Measurements from ENCODE around the gene TOE1.
"Not testable (repeated sequence)": the region's sequence is repeated elsewhere in the genome, so short reads cannot be mapped to it uniquely, and the experiment has no call there.

Gene TOE1

DNA sequence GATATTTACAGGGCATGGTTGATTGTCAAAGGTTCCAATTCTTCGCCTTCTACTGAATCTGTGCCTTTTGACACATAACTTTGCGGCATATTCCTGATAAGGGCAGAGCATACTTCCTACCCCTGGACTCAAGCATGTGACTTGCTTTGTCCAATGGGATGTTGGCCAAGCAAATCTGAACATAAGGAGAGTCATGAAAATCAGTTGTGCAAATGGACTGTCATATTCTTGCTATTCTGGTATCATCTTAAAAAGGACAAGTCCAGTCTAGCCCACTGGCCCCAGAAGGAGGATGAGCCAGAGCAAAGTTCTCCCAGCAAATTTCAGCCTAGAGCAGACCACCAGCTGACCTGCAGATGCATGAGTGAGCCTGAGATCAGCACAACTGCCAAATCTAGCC, 41.3 kb downstream of the TOE1 start:
- in situ Hi-C loops (cut with MboI; ENCODE audit: low sequenced_read_pairs), result no loop called here
- H3K36me3 ChIP-seq (replicated peaks), result no peaks in the 10 kb centered on the region
- H3K9me3 ChIP-seq, result no peaks in the 10 kb centered on the region
- DNase-seq (ENCODE audit: low spot score in 2 of 2), result no peak
- no peaks in the 10 kb centered on the region for H3K4me1 ChIP-seq
- H3K4me3 ChIP-seq, result no peak overlapping the region
- no peaks in the 10 kb centered on the region for H3K27me3 ChIP-seq (ENCODE audit: low read depth)

DNA sequence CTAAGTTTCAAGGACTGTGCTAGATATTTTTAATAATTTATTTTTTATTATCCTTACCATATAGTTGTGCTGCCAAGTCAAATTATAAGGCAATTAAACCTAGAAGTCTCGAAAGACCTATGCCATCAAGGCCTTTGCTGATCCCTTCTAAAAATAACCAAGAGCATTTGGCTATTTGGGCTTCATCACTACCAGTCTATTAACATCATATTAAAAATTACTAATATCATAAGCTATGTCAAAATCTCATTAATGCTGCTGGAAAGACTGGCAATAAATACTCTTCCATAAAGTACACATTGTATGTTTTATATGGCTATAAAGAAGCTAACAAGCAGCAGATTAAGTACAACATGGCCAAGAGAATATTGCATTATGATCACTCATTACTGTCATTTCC, 43.2 kb downstream of the TOE1 start:
- in situ Hi-C loops (cut with MboI; ENCODE audit: low sequenced_read_pairs), result no loop called here
- DNase-seq (ENCODE audit: low spot score in 2 of 2), result no peak
- Histone ChIP-seq H3K4me3 (no peak overlapping the region), H3K36me3 (replicated peaks) (no peaks in the 10 kb centered on the region), H3K27me3 (ENCODE audit: low read depth) (no peaks in the 10 kb centered on the region), H3K4me1 (no peaks in the 10 kb centered on the region), H3K9me3 (no peaks in the 10 kb centered on the region)

- H3K9me3 ChIP-seq; DNase-seq (ENCODE audit: low spot score in 2 of 2); H3K27me3 ChIP-seq (ENCODE audit: low read depth); H3K36me3 ChIP-seq (replicated peaks); H3K4me1 ChIP-seq; H3K4me3 ChIP-seq; in situ Hi-C loops (cut with MboI; ENCODE audit: low sequenced_read_pairs): not testable (repeated sequence)
Observed at GRCh38 chr1:45384213-45384612, 44.2 kb downstream of the TOE1 start.

DNA sequence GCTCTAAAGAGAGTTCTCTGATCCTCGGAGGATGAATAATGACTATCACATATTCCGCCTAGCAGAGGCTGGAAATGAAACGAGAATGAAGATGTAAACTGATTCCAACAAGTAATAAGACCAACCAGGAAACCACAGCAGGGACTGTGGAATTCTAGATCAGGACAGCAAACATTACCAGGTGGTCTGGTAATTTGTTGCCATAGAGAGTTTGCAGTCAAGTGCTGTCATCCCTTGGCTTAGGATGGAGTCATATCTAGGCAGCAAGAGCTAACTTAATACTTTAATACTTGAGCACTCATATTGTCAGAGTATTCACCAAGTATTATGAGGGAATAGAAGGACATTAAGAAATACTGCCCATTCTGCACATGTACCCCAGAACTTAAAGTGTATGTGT, 45.3 kb downstream of the TOE1 start:
- in situ Hi-C loops (cut with MboI; ENCODE audit: low sequenced_read_pairs), result no loop called here
- H3K27me3 ChIP-seq (ENCODE audit: low read depth), result no peaks in the 10 kb centered on the region
- no peak overlapping the region for H3K4me3 ChIP-seq
- H3K9me3 ChIP-seq, result no peaks in the 10 kb centered on the region
- DNase-seq (ENCODE audit: low spot score in 2 of 2), result no peak
- H3K4me1 ChIP-seq, result no peaks in the 10 kb centered on the region
- H3K36me3 ChIP-seq (replicated peaks), result no peaks in the 10 kb centered on the region

DNA sequence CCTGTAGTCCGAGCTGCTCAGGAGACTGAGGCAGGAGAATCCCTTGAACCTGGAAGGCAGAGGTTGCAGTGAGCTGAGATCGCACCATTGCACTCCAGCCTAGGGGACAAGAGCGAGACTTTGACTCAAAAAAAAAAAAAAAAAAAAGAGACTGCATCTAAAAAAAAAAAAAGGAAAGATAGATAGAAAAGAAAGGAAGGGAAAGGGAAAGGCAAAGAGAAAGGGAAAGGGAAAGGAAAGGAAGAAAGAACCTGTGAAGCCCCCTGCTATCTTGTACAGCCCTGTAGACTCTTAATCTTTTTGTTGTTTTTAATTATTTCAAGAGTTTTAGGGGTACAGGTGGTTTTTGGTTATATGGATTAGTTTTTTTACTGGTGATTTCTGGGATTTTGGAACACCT, 46.2 kb downstream of the TOE1 start:
- Histone ChIP-seq H3K9me3 (no peaks in the 10 kb centered on the region), H3K4me3 (no peak overlapping the region), H3K27me3 (ENCODE audit: low read depth) (no peaks in the 10 kb centered on the region), H3K36me3 (replicated peaks) (no peaks in the 10 kb centered on the region), H3K4me1 (no peaks in the 10 kb centered on the region)
- no peak for DNase-seq (ENCODE audit: low spot score in 2 of 2)
- in situ Hi-C loops (cut with MboI; ENCODE audit: low sequenced_read_pairs), result no loop called here

Measured in HAP-1 (cell line).